ENCODE measurements around the gene PXT1. TPM values are rescaled to one million over a fixed set of nuclear protein-coding genes. Genes with fewer than 3 reads are reported as not detected.
A peak's percentile ranks its signal among the peaks of the same experiment; 100 is the strongest.

PXT1 gene
- total and polyA plus RNA-seq, 9 of the 15 experiments (the other 6 are each of a cell fraction or from before 2014, with no cell fraction given) = 0.09 to 0.11 (median 0.10) TPM; not detected in 5

GRCh38 chr6:36442671-36443470 is at the start of gene PXT1, which contains the start of gene KCTD20 (continued):
- TF ChIP-seq ZBTB2 (IDR thresholded peaks at IDR 0.05) (peak; percentile 60; the same call in 1 of the 2 replicates), KLF1 (tag; IDR thresholded peaks at IDR 0.05) (no peak), ZNF24 (IDR thresholded peaks at IDR 0.05) (peak; percentile 89), CREB3 (tag; conservative IDR thresholded peaks at IDR 0.05; ENCODE audit: low read depth) (peak; percentile 79; the same call in 1 of the 2 replicates), RAD51 (IDR thresholded peaks at IDR 0.05; ENCODE audit: borderline replicate concordance, low read depth) (no peak), HDAC2 (IDR thresholded peaks at IDR 0.05) (no peak; the same call in none of the 2 replicates), TAL1 (IDR thresholded peaks at IDR 0.05) (no peak), ARID1B (IDR thresholded peaks at IDR 0.05) (peak; percentile 44), ZHX1 (conservative IDR thresholded peaks at IDR 0.05; ENCODE audit: low read length) (peak; percentile 85; the same call in 1 of the 2 replicates), ELK3 (CRISPR knock-in tag; IDR thresholded peaks at IDR 0.05) (no peak), MAFK (IDR thresholded peaks at IDR 0.05; ENCODE audit: low read length) (peak; percentile 39; the same call in 1 of the 2 replicates), STAG1 (CRISPR knock-in tag; IDR thresholded peaks at IDR 0.05; ENCODE audit: borderline replicate concordance) (no peak), ZNF217 (CRISPR knock-in tag; IDR thresholded peaks at IDR 0.05) (no peak), KDM1A (IDR thresholded peaks at IDR 0.05) (no peak), ZBTB17 (CRISPR knock-in tag; IDR thresholded peaks at IDR 0.05) (0 out of 2 replicates have a peak, but pooled peaks have one; percentile 52), ZNF398 (CRISPR knock-in tag; IDR thresholded peaks at IDR 0.05) (no peak), ZEB2 (IDR thresholded peaks at IDR 0.05) (no peak), KAT2B (IDR thresholded peaks at IDR 0.05; ENCODE audit: low read depth, low read length) (no peak), ZNF740 (CRISPR knock-in tag; IDR thresholded peaks at IDR 0.05) (no peak; the same call in 1 of the 2 replicates), ZNF740 (tag; IDR thresholded peaks at IDR 0.05) (no peak)
